A549 (cell line): ENCODE results near the gene OBSCN. TPM values are rescaled to one million over a fixed set of nuclear protein-coding genes. Genes with fewer than 3 reads are reported as not detected.

Experiments
- ATAC-seq, 2 experiments: fragments of 200-7000 bp in 1 of 2; fragments of >200 bp in 1 of 2; cut with Nextera tagmentation in 1 of 2; cut with Tn5 transposase in 1 of 2; 3 replicates each; pipeline versions ENCODE4 v1.8.0 to v1.9.1; 2018 to 2020; ENCODE audit warnings: mild to moderate bottlenecking in 1 of 2, moderate library complexity in 1 of 2
- CTCF ChIA-PET: fragments of 300-600 bp; sonication (Branson Sonifier 250); formaldehyde crosslinking; extraction: SDS; loops from one replicate; lab custom pipeline; 2021; ENCODE audit warnings: antibody characterized with exemption, inconsistent platforms; lab: Yijun Ruan, JAX
- POLR2A ChIA-PET: fragments of 350-600 bp; formaldehyde crosslinking; extraction: SDS; loops from one replicate; lab custom pipeline; 2021; ENCODE audit warnings: antibody characterized with exemption, inconsistent platforms; lab: Yijun Ruan, JAX
- DNase-seq, 2 experiments: peaks; one replicate each; pipeline versions ENCODE4 v3.0.0 to v3.0.0-alpha.2; 2011 to 2016; ENCODE audit warnings: low read depth in 1 of 2, low spot score in 1 of 2
- FAIRE-seq: peaks from 2 replicates; lab custom pipeline; 2011; peaks lifted over from hg19 to GRCh38; lab: Jason Lieb, UNC
- H3K27ac ChIP-seq, 2 experiments: fragments of >200 bp; sonication (Bioruptor Twin); formaldehyde crosslinking; 3 replicates each; pipeline ENCODE4 v1.5.1; 2016 to 2017
- H3K4me1 ChIP-seq: fragments of >200 bp; sonication (Bioruptor Twin); formaldehyde crosslinking; 3 replicates; pipeline ENCODE4 v1.6.1; 2016
- H3K4me2 ChIP-seq: fragments of >200 bp; sonication (Bioruptor Twin); formaldehyde crosslinking; 3 replicates; pipeline ENCODE4 v1.6.1; 2016
- H3K4me3 ChIP-seq: fragments of >200 bp; sonication (Bioruptor Twin); formaldehyde crosslinking; 3 replicates; pipeline ENCODE4 v1.5.1; 2016
- H3K9me3 ChIP-seq: fragments of >200 bp; sonication (Bioruptor Twin); formaldehyde crosslinking; 3 replicates; pipeline ENCODE4 v1.6.1; 2016
- ATOH8 ChIP-seq: fragments of 250-450 bp; sonication (Bioruptor Pico); IDR thresholded peaks from 2 replicates; pipeline ENCODE4 v1.5.0; 2020; ENCODE audit warnings: low read depth, mild to moderate bottlenecking, moderate library complexity
- BHLHE40 ChIP-seq: IDR thresholded peaks from 2 replicates; pipeline ENCODE4 v1.6.1; 2012; ENCODE audit warnings: low read depth, low read length, inconsistent platforms
- CEBPB ChIP-seq, 2 experiments: fragments of >200 bp in 1 of 2; sonication (Bioruptor Twin) in 1 of 2; formaldehyde crosslinking in 1 of 2; IDR thresholded peaks; 2 replicates each; pipeline ENCODE4 v1.6.1; 2012 to 2016
- CTCF ChIP-seq: fragments of >200 bp; sonication (Bioruptor Twin); formaldehyde crosslinking; IDR thresholded peaks from 3 replicates; pipeline ENCODE4 v1.5.1; 2016
- E2F6 ChIP-seq: IDR thresholded peaks from 2 replicates; pipeline ENCODE4 v1.6.1; 2012; ENCODE audit warnings: low read depth, borderline replicate concordance
- ELK1 ChIP-seq: fragments of 150-350 bp; IDR thresholded peaks from 2 replicates; pipeline ENCODE4 v1.6.1; 2014; ENCODE audit warnings: low read depth, mild to moderate bottlenecking, low read length
- EP300 ChIP-seq, 2 experiments: fragments of >200 bp; sonication (Bioruptor Twin); formaldehyde crosslinking; IDR thresholded peaks; 2 replicates in 1 of 2; 3 replicates in 1 of 2; pipeline ENCODE4 v1.6.1; 2016 to 2017
- FOXS1 ChIP-seq: fragments of 250-450 bp; sonication (Bioruptor Pico); IDR thresholded peaks from 2 replicates; pipeline ENCODE4 v1.5.0; 2020; ENCODE audit warnings: mild to moderate bottlenecking, moderate library complexity
- HDAC2 ChIP-seq: fragments of 200-600 bp; sonication (generic); IDR thresholded peaks from 2 replicates; pipeline ENCODE4 v1.6.1; 2016
- HES2 ChIP-seq: fragments of >200 bp; sonication (Bioruptor Twin); formaldehyde crosslinking; IDR thresholded peaks from 2 replicates; pipeline ENCODE4 v1.6.1; 2016
- JUN ChIP-seq, 2 experiments: fragments of >200 bp; sonication (Bioruptor Twin); formaldehyde crosslinking; IDR thresholded peaks; 2 replicates in 1 of 2; 3 replicates in 1 of 2; pipeline ENCODE4 v1.6.1; 2016 to 2017
- MAFK ChIP-seq: fragments of 450-650 bp; IDR thresholded peaks from 2 replicates; pipeline ENCODE4 v1.6.1; 2014; ENCODE audit not compliant: partially characterized antibody
- RARB ChIP-seq: fragments of 250-450 bp; sonication (Bioruptor Pico); IDR thresholded peaks from 2 replicates; pipeline ENCODE4 v1.8.0; 2021; ENCODE audit warnings: mild to moderate bottlenecking, moderate library complexity
- REST ChIP-seq: fragments of 200-600 bp; sonication (generic); IDR thresholded peaks from 2 replicates; pipeline ENCODE4 v1.6.1; 2016; ENCODE audit warnings: antibody characterized with exemption, mild to moderate bottlenecking, moderate library complexity
- RFX5 ChIP-seq: fragments of 450-650 bp; IDR thresholded peaks from 2 replicates; pipeline ENCODE4 v1.7.1; 2014; ENCODE audit warnings: antibody characterized with exemption, mild to moderate bottlenecking, moderate library complexity
- SMC3 ChIP-seq: fragments of >200 bp; sonication (Bioruptor Twin); formaldehyde crosslinking; IDR thresholded peaks from 3 replicates; pipeline ENCODE4 v1.6.1; 2018; ENCODE audit warnings: inconsistent platforms
- USF2 ChIP-seq: fragments of 450-650 bp; IDR thresholded peaks from 2 replicates; pipeline ENCODE4 v1.6.1; 2014; ENCODE audit warnings: antibody characterized with exemption
- ZNF302 ChIP-seq: fragments of 250-450 bp; sonication (Bioruptor Pico); IDR thresholded peaks from 2 replicates; pipeline ENCODE4 v1.9.0; 2021; ENCODE audit warnings: inconsistent platforms, mild to moderate bottlenecking, moderate library complexity
- WGBS: methylation state at CpG from one replicate; pipeline ENCODE4 v1.1.6; 2017; ENCODE audit errors: missing lambda C conversion rate; 5-methylcytosine and 5-hydroxymethylcytosine counted together
- polyA plus RNA-seq, 4 experiments: library from polyadenylated mRNA; depleted of rRNA in 3 of 4; stranded (reverse); fragments of >200 nt; fragmentation: RNase III in 1 of 4; extraction: RNeasy Plus Mini Kit Qiagen cat#74134 plus additional on column Dnase treatment in 1 of 4; gene quantifications; 2 replicates in 3 of 4; 3 replicates in 1 of 4; pipeline ENCODE4 v1.2.3, GENCODE V29; 2011 to 2017

Gene OBSCN
- polyA plus RNA-seq, 2 of the 4 experiments (the other 2 are of a cell fraction): 3.1 to 6.8 TPM

- Histone ChIP-seq H3K4me1 (no peaks in the 10 kb centered on the region), H3K9me3 (no peaks in the 10 kb centered on the region)
- DNase-seq: no peak
- WGBS: 96% methylated on average over 11 of the region's 12 CpGs
- TF ChIP-seq EP300 (IDR thresholded peaks at IDR 0.05) (no peak), HDAC2 (no peak), CEBPB (IDR thresholded peaks at IDR 0.05) (no peak), ELK1 (no peak), MAFK (no peak), USF2 (no peak), E2F6 (no peak), REST (no peak), BHLHE40 (no peak), ZNF302 (no peak), FOXS1 (CRISPR knock-in tag) (no peak), ATOH8 (CRISPR knock-in tag) (no peak)
- TF ChIP-seq, all 56 proteins: peak for 0
- FAIRE-seq: no peak
- ATAC-seq: no peak
- Histone ChIP-seq H3K27ac (no peak overlapping the region), H3K4me2 (no peak overlapping the region), H3K4me3 (no peak overlapping the region)
- ChIA-PET CTCF (no interaction called here), POLR2A (no interaction called here)
Measured at GRCh38 chr1:228417061-228417460, 209.2 kb downstream of the OBSCN start.

GRCh38 chr1:228417483-228418203, 209.8 kb downstream of the OBSCN start:
- DNase-seq (no peak), ATAC-seq (no peak), FAIRE-seq (no peak)
- no peak for TF ChIP-seq RFX5
- TF ChIP-seq RARB (CRISPR knock-in tag): no peak
- no peak for TF ChIP-seq FOXS1 (CRISPR knock-in tag)
- no peak for TF ChIP-seq HES2
- TF ChIP-seq ATOH8 (CRISPR knock-in tag): no peak
- no peak for TF ChIP-seq JUN (IDR thresholded peaks at IDR 0.05)
- TF ChIP-seq CTCF: no peak
- TF ChIP-seq MAFK: no peak
- no peak for TF ChIP-seq REST
- no peak for TF ChIP-seq SMC3
- H3K4me1 ChIP-seq: no peaks in the 10 kb centered on the region
- POLR2A ChIA-PET: no interaction called here
- no peak overlapping the region for H3K4me3 ChIP-seq
- H3K9me3 ChIP-seq: no peaks in the 10 kb centered on the region
- no peak overlapping the region for H3K4me2 ChIP-seq
- 93% methylated on average over 7 of the region's 7 CpGs for WGBS
- CTCF ChIA-PET: no interaction called here
- H3K27ac ChIP-seq: no peak overlapping the region
